ENCODE measurements around the gene NSUN4. TPM values are rescaled to one million over a fixed set of nuclear protein-coding genes. Genes with fewer than 3 reads are reported as not detected.

Gene NSUN4
- polyA plus RNA-seq, 4 donors: 25.6 to 26.0 (median 25.8) TPM

GRCh38 chr1:46404482-46405196, 64.0 kb downstream of the NSUN4 start:
- no peak for DNase-seq (ENCODE audit: low read depth in 4 of 4, low spot score in 3 of 4)

GRCh38 chr1:46405197-46405555, 64.6 kb downstream of the NSUN4 start:
- DNase-seq (ENCODE audit: low read depth in 4 of 4, low spot score in 3 of 4): no peak

GRCh38 chr1:46405724-46406123, 65.1 kb downstream of the NSUN4 start:
- no peak for DNase-seq (ENCODE audit: low read depth in 4 of 4, low spot score in 3 of 4)

GRCh38 chr1:46406881-46407608, 66.4 kb downstream of the NSUN4 start:
- DNase-seq (ENCODE audit: low read depth in 4 of 4, low spot score in 3 of 4): no peak

- DNase-seq (ENCODE audit: low read depth in 4 of 4, low spot score in 3 of 4): no peak
These were observed 67.0 kb downstream of the NSUN4 start for GRCh38 chr1:46407636-46408035.

GRCh38 chr1:46408356-46409062, 67.9 kb downstream of the NSUN4 start:
- no peak for DNase-seq (ENCODE audit: low read depth in 4 of 4, low spot score in 3 of 4)

GRCh38 chr1:46409063-46409372, 68.4 kb downstream of the NSUN4 start:
- DNase-seq (ENCODE audit: low read depth in 4 of 4, low spot score in 3 of 4): no peak

- no peak for DNase-seq (ENCODE audit: low read depth in 4 of 4, low spot score in 3 of 4)
These were observed 69.8 kb downstream of the NSUN4 start for GRCh38 chr1:46410156-46411009.

- no peak for DNase-seq (ENCODE audit: low read depth in 4 of 4, low spot score in 3 of 4)
These were observed 70.4 kb downstream of the NSUN4 start for GRCh38 chr1:46411010-46411405.

Other genes with a start within 250 kb of the NSUN4 start
- gene PIK3R3, start 208.2 kb upstream of the NSUN4 start, polyA plus RNA-seq (ENCODE audit: insufficient read length in 4 of 4): 10 to 100 TPM; 22.7 to 34.6 (median 30.9) TPM
- gene TSPAN1, start 165.7 kb upstream of the NSUN4 start, polyA plus RNA-seq (ENCODE audit: insufficient read length in 4 of 4): 10 to 100 TPM; 66.9 to 88.0 (median 82.3) TPM
- not detected for gene P3R3URF, start 164.3 kb upstream of the NSUN4 start, polyA plus RNA-seq (ENCODE audit: insufficient read length in 4 of 4)
- gene POMGNT1, start 142.4 kb upstream of the NSUN4 start, polyA plus RNA-seq (ENCODE audit: insufficient read length in 4 of 4): 10 to 100 TPM; 77.1 to 85.1 (median 80.1) TPM
- gene LURAP1, start 137.5 kb upstream of the NSUN4 start, polyA plus RNA-seq (ENCODE audit: insufficient read length in 4 of 4): 1 to 10 TPM; 3.3 to 3.7 (median 3.5) TPM
- gene RAD54L, start 93.0 kb upstream of the NSUN4 start, polyA plus RNA-seq (ENCODE audit: insufficient read length in 4 of 4): 10 to 100 TPM; 10.1 to 15.4 (median 11.1) TPM
- 100 to 1,000 TPM in 1 of 4 donors, 10 to 100 TPM in 3; 83.4 to 103 (median 87.0) TPM for gene LRRC41, start 37.2 kb upstream of the NSUN4 start, polyA plus RNA-seq (ENCODE audit: insufficient read length in 4 of 4)
- gene UQCRH, start 37.1 kb upstream of the NSUN4 start, polyA plus RNA-seq (ENCODE audit: insufficient read length in 4 of 4): 100 to 1,000 TPM; 360 to 415 (median 370) TPM
- 10 to 100 TPM; 17.7 to 26.6 (median 20.7) TPM for gene FAAH, start 53.5 kb downstream of the NSUN4 start, polyA plus RNA-seq (ENCODE audit: insufficient read length in 4 of 4)
- under 1 TPM in 2 of 4 donors, not detected in 2; 0.01 to 0.06 TPM for gene DMBX1, start 149.0 kb downstream of the NSUN4 start, polyA plus RNA-seq (ENCODE audit: insufficient read length in 4 of 4)
- under 1 TPM in 1 of 4 donors, not detected in 3; 0.03 TPM for gene KNCN, start 210.8 kb downstream of the NSUN4 start, polyA plus RNA-seq (ENCODE audit: insufficient read length in 4 of 4)

Data from right renal pelvis (tissue), 4 donors.